ENCODE measurements around the gene PLXNC1. TPM values are rescaled to one million over a fixed set of nuclear protein-coding genes. Genes with fewer than 3 reads are reported as not detected.

The PLXNC1 gene
- total RNA-seq, 1 donor from 2014 or later, result 7.2 TPM

- peaks cover 43% of the 10 kb centered on the region for H3K4me1 Mint-ChIP-seq (ENCODE audit: low read depth)
- intact Hi-C loops (cut with micrococcal nuclease), result loop anchor here (1.0 to 2.0 kb wide), 5 partner anchors 41 to 195 kb away; partner anchors contain the start of gene CEP83
- H3K27me3 Mint-ChIP-seq (ENCODE audit: low read depth), result no peaks in the 10 kb centered on the region
- no peak overlapping the region for H3K27ac Mint-ChIP-seq
- no peak for DNase-seq (ENCODE audit: low spot score)
- no peaks in the 10 kb centered on the region for H3K9me3 Mint-ChIP-seq
- peaks cover 59% of the 10 kb centered on the region for H3K36me3 Mint-ChIP-seq (ENCODE audit: low read depth)
- no peak overlapping the region for H3K4me3 Mint-ChIP-seq (ENCODE audit: low read depth)
These were observed 115.7 kb downstream of the PLXNC1 start for GRCh38 chr12:94263905-94264561.

GRCh38 chr12:94264736-94265485 lies 116.5 kb downstream of the PLXNC1 start:
- H3K27ac Mint-ChIP-seq, result no peak overlapping the region
- no peaks in the 10 kb centered on the region for H3K27me3 Mint-ChIP-seq (ENCODE audit: low read depth)
- intact Hi-C loops (cut with micrococcal nuclease), result no loop called here
- no peak for DNase-seq (ENCODE audit: low spot score)
- H3K4me3 Mint-ChIP-seq (ENCODE audit: low read depth), result no peak overlapping the region
- H3K4me1 Mint-ChIP-seq (ENCODE audit: low read depth), result peaks cover 50% of the 10 kb centered on the region
- H3K9me3 Mint-ChIP-seq, result no peaks in the 10 kb centered on the region
- H3K36me3 Mint-ChIP-seq (ENCODE audit: low read depth), result peaks cover 60% of the 10 kb centered on the region

GRCh38 chr12:94265539-94265938 lies 117.2 kb downstream of the PLXNC1 start:
- no peaks in the 10 kb centered on the region for H3K27me3 Mint-ChIP-seq (ENCODE audit: low read depth)
- no peaks in the 10 kb centered on the region for H3K9me3 Mint-ChIP-seq
- H3K36me3 Mint-ChIP-seq (ENCODE audit: low read depth), result peaks cover 59% of the 10 kb centered on the region
- DNase-seq (ENCODE audit: low spot score), result no peak
- peaks cover 57% of the 10 kb centered on the region for H3K4me1 Mint-ChIP-seq (ENCODE audit: low read depth)
- H3K4me3 Mint-ChIP-seq (ENCODE audit: low read depth), result no peak overlapping the region
- H3K27ac Mint-ChIP-seq, result no peak overlapping the region
- intact Hi-C loops (cut with micrococcal nuclease), result no loop called here

- Mint-ChIP-seq H3K36me3 (ENCODE audit: low read depth) (peaks cover 52% of the 10 kb centered on the region), H3K4me1 (ENCODE audit: low read depth) (peaks cover 60% of the 10 kb centered on the region), H3K27me3 (ENCODE audit: low read depth) (no peaks in the 10 kb centered on the region), H3K27ac (no peak overlapping the region), H3K4me3 (ENCODE audit: low read depth) (no peak overlapping the region), H3K9me3 (no peaks in the 10 kb centered on the region)
- intact Hi-C loops (cut with micrococcal nuclease), result no loop called here
- DNase-seq (ENCODE audit: low spot score), result no peak
These were observed 117.8 kb downstream of the PLXNC1 start for GRCh38 chr12:94265966-94266745.

- Mint-ChIP-seq H3K4me3 (ENCODE audit: low read depth) (no peak overlapping the region), H3K4me1 (ENCODE audit: low read depth) (peaks cover 64% of the 10 kb centered on the region), H3K9me3 (no peaks in the 10 kb centered on the region), H3K27ac (no peak overlapping the region), H3K27me3 (ENCODE audit: low read depth) (no peaks in the 10 kb centered on the region), H3K36me3 (ENCODE audit: low read depth) (peaks cover 55% of the 10 kb centered on the region)
- DNase-seq (ENCODE audit: low spot score), result no peak
- intact Hi-C loops (cut with micrococcal nuclease), result no loop called here
These were observed 118.6 kb downstream of the PLXNC1 start for GRCh38 chr12:94266796-94267536.

GRCh38 chr12:94267537-94267872 lies 119.1 kb downstream of the PLXNC1 start:
- H3K27me3 Mint-ChIP-seq (ENCODE audit: low read depth), result no peaks in the 10 kb centered on the region
- peaks cover 59% of the 10 kb centered on the region for H3K36me3 Mint-ChIP-seq (ENCODE audit: low read depth)
- H3K4me1 Mint-ChIP-seq (ENCODE audit: low read depth), result peaks cover 62% of the 10 kb centered on the region
- H3K9me3 Mint-ChIP-seq, result no peaks in the 10 kb centered on the region
- H3K27ac Mint-ChIP-seq, result no peak overlapping the region
- no peak overlapping the region for H3K4me3 Mint-ChIP-seq (ENCODE audit: low read depth)
- no peak for DNase-seq (ENCODE audit: low spot score)
- intact Hi-C loops (cut with micrococcal nuclease), result no loop called here

GRCh38 chr12:94267921-94268471 lies 119.6 kb downstream of the PLXNC1 start:
- no peak for DNase-seq (ENCODE audit: low spot score)
- Mint-ChIP-seq H3K27ac (no peak overlapping the region), H3K9me3 (no peaks in the 10 kb centered on the region), H3K36me3 (ENCODE audit: low read depth) (peaks cover 64% of the 10 kb centered on the region), H3K4me3 (ENCODE audit: low read depth) (no peak overlapping the region), H3K4me1 (ENCODE audit: low read depth) (peaks cover 58% of the 10 kb centered on the region), H3K27me3 (ENCODE audit: low read depth) (no peaks in the 10 kb centered on the region)
- intact Hi-C loops (cut with micrococcal nuclease), result no loop called here

GRCh38 chr12:94269316-94269999 lies 121.1 kb downstream of the PLXNC1 start:
- peaks cover 47% of the 10 kb centered on the region for H3K4me1 Mint-ChIP-seq (ENCODE audit: low read depth)
- H3K27me3 Mint-ChIP-seq (ENCODE audit: low read depth), result no peaks in the 10 kb centered on the region
- H3K9me3 Mint-ChIP-seq, result no peaks in the 10 kb centered on the region
- H3K4me3 Mint-ChIP-seq (ENCODE audit: low read depth), result no peak overlapping the region
- peaks cover 63% of the 10 kb centered on the region for H3K36me3 Mint-ChIP-seq (ENCODE audit: low read depth)
- no peak overlapping the region for H3K27ac Mint-ChIP-seq
- intact Hi-C loops (cut with micrococcal nuclease), result loop anchor here (1.0 kb wide), 2 partner anchors 36 to 61 kb away; no protein-coding TSS in a partner anchor
- DNase-seq (ENCODE audit: low spot score), result no peak

- H3K4me1 Mint-ChIP-seq (ENCODE audit: low read depth), result peaks cover 45% of the 10 kb centered on the region
- no peak for DNase-seq (ENCODE audit: low spot score)
- H3K27ac Mint-ChIP-seq, result no peak overlapping the region
These were observed 123.0 kb downstream of the PLXNC1 start for GRCh38 chr12:94271351-94271750.

GRCh38 chr12:94272280-94272679 lies 123.9 kb downstream of the PLXNC1 start:
- no peak overlapping the region for H3K4me3 Mint-ChIP-seq (ENCODE audit: low read depth)
- H3K27me3 Mint-ChIP-seq (ENCODE audit: low read depth), result no peaks in the 10 kb centered on the region
- no peak for DNase-seq (ENCODE audit: low spot score)
- peaks cover 41% of the 10 kb centered on the region for H3K4me1 Mint-ChIP-seq (ENCODE audit: low read depth)
- H3K27ac Mint-ChIP-seq, result no peak overlapping the region
- H3K36me3 Mint-ChIP-seq (ENCODE audit: low read depth), result peaks cover 42% of the 10 kb centered on the region
- intact Hi-C loops (cut with micrococcal nuclease), result loop anchor here (10.0 kb wide), 1 partner anchor 263 kb away; no protein-coding TSS in a partner anchor
- no peaks in the 10 kb centered on the region for H3K9me3 Mint-ChIP-seq

More at GRCh38 chr12:94271351-94271750, 123.0 kb downstream of the PLXNC1 start:
- H3K4me3 Mint-ChIP-seq (ENCODE audit: low read depth), result no peak overlapping the region
- no peaks in the 10 kb centered on the region for H3K27me3 Mint-ChIP-seq (ENCODE audit: low read depth)
- intact Hi-C loops (cut with micrococcal nuclease), result loop anchor here (10.0 kb wide), 1 partner anchor 263 kb away; no protein-coding TSS in a partner anchor
- H3K36me3 Mint-ChIP-seq (ENCODE audit: low read depth), result peaks cover 51% of the 10 kb centered on the region
- H3K9me3 Mint-ChIP-seq, result no peaks in the 10 kb centered on the region

- no peak overlapping the region for H3K4me3 Mint-ChIP-seq (ENCODE audit: low read depth)
- no peaks in the 10 kb centered on the region for H3K27me3 Mint-ChIP-seq (ENCODE audit: low read depth)
- H3K36me3 Mint-ChIP-seq (ENCODE audit: low read depth), result peaks cover 34% of the 10 kb centered on the region
- intact Hi-C loops (cut with micrococcal nuclease), result loop anchor here (10.0 kb wide), 1 partner anchor 262 kb away; no protein-coding TSS in a partner anchor
- no peak overlapping the region for H3K27ac Mint-ChIP-seq
- no peak for DNase-seq (ENCODE audit: low spot score)
- no peaks in the 10 kb centered on the region for H3K9me3 Mint-ChIP-seq
- peaks cover 33% of the 10 kb centered on the region for H3K4me1 Mint-ChIP-seq (ENCODE audit: low read depth)
These were observed 124.9 kb downstream of the PLXNC1 start for GRCh38 chr12:94273272-94273671.
